Caki2 (cell line): Measurements from ENCODE around the gene NUCKS1. TPM values are rescaled to one million over a fixed set of nuclear protein-coding genes. Genes with fewer than 3 reads are reported as not detected.

Experiments
- DNase-seq: peaks from one replicate; pipeline ENCODE4 v3.0.0-alpha.2; 2015; ENCODE audit warnings: low read depth
- in situ Hi-C: cut with HindIII; loops from 2 replicates; pipeline ENCODE4 v1.10.0; 2016; ENCODE audit warnings: low sequenced_read_pairs, low pct_unique_long_range_greater_than_20kb, mixed read lengths
- total RNA-seq: library from RNA; depleted of rRNA; stranded (reverse); fragments of >200 nt; shearing (Covaris generic); gene quantifications from 2 replicates; pipeline ENCODE4 v1.2.3, GENCODE V29; 2014; ENCODE audit warnings: low replicate concordance; rRNA removed

Gene NUCKS1
- 106 and 109 TPM in 2 replicates for total RNA-seq

DNA sequence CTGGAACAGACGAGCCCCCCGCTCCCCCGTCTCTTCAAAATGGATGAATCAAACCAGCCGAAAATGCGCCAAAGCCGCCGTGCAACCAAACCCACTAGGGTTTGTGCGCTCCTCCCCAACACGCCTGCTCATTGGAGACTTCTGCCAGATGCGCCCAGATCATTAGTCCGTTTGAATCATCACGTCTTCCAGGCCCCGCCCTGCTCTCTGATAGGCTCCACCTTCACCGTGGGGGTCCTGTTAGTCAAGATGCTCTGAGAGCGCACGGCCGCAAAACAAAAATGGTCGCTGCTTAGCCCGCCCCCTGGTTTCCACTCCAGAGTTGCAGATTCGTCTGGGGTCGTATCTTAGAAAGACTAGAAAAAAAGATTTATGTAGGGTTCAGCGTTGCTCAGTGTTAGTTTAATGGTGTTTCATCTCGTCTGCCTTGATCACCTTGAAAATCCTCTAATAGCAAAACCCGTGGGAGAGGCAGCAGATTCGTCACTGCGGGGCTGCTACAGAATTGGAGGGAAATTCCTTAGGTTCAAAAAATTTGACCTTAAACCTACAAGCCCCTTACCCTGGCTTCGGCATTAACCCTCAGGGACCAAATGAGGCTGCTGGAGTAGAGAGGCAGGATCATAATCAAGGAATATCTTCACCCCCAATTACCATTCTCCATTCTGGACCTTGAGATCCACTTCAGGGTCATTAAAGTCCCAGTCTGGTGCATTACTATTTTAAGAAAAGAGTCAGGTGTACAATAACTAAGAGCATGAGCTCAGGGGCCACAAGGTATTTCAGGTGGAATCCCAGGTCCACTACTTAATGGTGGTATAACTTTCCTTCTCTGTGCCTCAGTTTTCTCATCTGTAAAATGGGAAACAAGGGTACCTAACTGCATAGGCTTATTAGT is at the start of gene NUCKS1:
Gene NUCKS1, minus strand, starts transcription at position 45 of the 898 bp plus-strand sequence. CDS start 209 bp downstream, outside the sequence.
- in situ Hi-C loops, result no loop called here
- peak; percentile 99 for DNase-seq

GRCh38 chr1:205798577-205798976 is 48.6 kb upstream of the NUCKS1 start:
- DNase-seq, result no peak
- in situ Hi-C loops, result no loop called here

- DNase-seq, result no peak
- in situ Hi-C loops, result no loop called here
Measured at GRCh38 chr1:205797168-205797567, 47.2 kb upstream of the NUCKS1 start.

DNA sequence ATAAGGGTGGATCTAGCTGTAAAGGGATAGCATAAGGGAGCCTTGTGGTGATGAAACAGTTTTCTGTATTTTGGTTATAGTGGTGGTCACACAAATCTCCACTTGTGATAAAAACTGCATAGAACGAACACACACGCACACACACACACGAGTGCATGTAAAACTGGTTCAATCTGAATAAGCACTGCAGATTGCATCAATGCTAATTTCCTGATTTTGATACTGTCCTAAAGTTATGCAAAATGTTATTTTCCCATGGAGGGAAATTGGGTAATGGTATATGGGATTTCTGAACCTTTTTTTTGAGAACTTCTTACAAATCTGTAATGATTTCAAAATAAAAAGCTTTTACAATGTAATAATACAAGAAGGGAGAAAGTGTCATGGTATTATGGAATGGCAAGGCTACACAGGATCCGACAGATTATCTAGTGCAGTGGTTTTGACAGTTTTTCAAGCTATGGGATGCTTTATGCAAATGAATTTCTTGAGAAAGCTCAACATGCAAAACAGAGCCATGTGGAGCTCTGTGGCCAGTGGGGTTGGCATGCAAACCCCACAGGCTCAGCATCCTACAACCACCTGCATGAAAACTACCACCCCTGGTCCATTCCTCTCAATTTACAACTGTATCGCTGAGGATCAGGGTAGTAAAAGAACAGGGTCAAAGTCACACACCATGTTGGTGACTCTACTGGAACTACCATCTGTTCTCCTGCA is 44.2 kb upstream of the NUCKS1 start:
- DNase-seq, result no peak
- in situ Hi-C loops, result no loop called here

DNA sequence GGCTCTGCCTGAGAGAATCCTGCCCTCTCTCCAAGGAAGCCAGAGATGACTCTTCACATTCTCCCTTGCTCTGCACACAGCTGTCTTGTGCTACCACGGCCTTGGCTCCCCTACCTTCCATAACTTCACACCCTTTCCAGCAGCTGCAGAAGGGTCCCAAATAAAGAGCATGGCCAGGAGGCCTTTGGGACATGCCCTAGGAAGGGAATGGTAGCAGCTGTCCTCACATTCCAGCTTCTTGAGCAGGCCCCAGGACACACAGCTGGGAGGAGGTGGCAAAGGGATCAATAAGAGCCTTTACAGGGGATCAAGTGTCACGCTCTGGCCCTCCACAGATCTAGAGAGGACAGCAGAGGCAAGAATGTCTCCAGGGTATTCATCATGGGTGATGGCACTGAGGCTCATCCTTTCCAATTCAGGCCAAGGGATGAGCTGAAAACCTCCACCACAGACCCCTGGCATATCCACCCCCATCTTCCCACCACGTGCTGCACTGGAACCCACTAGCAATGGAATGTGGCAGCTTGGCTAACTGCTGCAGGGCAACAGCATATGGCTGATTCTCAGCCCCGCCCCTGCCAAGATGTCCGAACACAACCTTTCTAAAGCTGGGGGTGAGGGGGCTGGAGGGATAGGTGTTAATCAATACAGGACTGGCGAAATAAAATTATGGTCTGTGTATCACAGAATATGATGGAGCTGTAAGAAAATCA is 43.1 kb upstream of the NUCKS1 start:
- DNase-seq, result no peak
- in situ Hi-C loops, result no loop called here

- in situ Hi-C loops, result no loop called here
- DNase-seq, result no peak
Measured at GRCh38 chr1:205792481-205792881, 42.5 kb upstream of the NUCKS1 start.

- DNase-seq, result peak; percentile 32
- in situ Hi-C loops, result no loop called here
Measured at GRCh38 chr1:205791568-205792180, 41.7 kb upstream of the NUCKS1 start.

GRCh38 chr1:205787287-205787916 is 37.4 kb upstream of the NUCKS1 start:
- no peak for DNase-seq
- in situ Hi-C loops, result no loop called here

DNA sequence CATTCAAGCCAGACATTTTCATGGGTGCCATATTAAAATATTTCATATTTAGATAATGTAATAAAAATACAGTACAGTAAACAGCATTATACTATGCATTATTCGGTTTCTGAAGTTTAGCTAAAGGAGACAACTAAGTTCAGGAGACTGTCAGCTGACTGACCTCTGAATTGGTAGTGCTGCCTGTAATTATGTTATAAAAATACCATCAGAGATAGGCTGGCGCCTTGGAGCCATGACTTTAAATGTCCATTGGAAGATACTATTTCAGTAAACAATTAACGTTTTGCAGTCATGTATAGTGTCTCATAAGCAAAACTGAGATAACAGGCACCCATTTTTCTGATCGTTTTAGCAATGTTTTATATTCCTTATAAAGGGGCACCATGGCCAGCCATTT is 36.6 kb upstream of the NUCKS1 start:
- DNase-seq, result no peak
- in situ Hi-C loops, result no loop called here

GRCh38 chr1:205785446-205785845 is 35.5 kb upstream of the NUCKS1 start:
- no peak for DNase-seq
- in situ Hi-C loops, result no loop called here

DNA sequence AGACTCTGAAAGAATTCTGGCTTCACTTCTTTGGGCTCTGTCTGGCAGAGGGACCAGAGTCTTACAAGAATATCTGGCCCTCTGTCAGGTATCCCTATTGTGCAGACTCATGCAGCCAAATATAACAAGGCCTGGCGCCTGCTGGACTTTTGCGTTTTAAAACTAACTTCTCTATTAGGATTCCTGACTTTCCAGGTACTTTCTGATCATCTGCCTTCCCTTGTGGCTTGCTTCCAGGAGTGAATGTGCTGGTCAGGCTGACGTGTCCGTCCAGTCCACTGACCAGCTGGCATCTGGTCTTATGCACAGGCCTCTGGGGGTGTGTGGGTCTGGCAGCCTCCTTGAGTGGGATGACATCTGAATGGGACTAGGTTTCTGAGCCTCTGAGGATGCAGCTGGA is 33.9 kb upstream of the NUCKS1 start:
- DNase-seq, result peak; percentile 18

DNA sequence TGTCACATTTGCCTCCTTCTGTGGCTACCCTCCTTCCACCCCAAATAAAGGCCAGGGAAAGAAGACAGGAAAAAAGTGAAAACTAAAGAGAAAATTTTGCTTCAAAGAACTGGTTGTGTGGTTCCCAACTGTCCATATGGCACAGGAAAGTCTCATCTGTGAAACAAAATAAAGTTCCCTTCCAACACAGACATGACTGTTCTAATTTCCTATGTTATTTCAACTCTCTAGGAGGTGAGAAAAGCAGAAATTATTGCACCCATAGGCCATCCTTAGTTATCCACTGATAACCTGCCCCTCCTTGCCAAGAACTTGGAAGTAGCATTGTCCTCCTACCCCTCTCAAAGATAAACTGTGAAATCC is 33.4 kb upstream of the NUCKS1 start:
- in situ Hi-C loops, result no loop called here
- DNase-seq, result no peak

More for the DNA sequence above, 33.9 kb upstream of the NUCKS1 start:
- in situ Hi-C loops, result no loop called here

DNA sequence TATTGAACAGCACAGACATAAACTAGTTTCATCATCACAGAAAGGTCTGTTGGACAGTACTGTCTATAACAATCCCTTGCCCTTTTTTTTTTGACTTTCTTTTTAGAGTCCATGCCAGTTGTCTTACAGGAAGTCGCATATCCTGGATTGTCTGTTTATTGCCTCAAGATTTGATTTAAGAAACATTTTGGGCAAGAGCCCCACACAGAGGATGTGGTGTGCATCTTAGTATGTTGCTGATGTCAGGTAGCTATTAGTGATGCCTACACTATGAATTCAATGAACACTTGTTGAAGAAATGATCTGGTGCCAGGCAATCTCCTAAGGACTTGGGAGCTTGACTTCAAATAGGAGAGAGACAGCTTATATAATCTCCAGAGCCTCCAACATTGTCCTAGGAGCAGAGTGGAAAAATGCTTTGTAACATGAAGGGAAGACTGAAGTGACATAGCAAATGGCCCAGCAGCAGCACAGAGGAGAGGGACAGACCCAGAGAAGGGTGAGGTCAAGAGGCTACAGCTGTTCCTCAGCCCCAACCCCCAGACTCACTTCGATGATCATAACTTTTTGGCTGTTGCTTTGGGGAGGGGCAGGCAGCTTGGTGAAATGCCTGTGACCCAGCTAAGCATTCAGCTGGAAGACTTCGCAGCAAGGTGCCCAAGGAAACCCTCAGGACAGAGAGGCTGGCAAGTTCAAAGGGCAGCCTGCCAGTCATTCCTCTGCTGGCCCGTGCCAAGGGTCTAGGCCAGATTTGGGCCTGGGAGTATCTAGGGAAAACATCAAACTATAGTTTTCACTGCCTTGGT is 32.8 kb upstream of the NUCKS1 start:
- no peak for DNase-seq
- in situ Hi-C loops, result no loop called here

DNA sequence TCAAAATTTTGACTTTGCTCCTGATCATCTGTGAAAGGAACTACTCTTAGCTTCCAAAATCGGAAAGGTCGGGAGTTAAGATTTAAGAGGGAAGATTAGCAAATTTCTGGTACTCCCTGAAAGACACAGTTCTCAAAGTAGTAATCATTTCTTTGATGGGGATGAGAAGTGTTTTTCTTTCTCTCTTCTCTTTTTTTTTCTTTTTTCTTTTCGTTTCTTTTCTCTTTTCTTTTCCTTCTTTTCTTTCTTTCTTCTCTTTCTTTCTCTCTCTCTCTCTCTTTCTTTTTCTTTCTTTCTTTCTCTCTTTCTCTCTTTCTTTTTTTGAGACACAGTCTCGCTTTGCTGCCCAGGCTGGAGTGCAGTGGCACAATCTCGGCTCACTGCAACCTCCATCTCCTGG is 30.4 kb upstream of the NUCKS1 start:
- DNase-seq, result no peak
- in situ Hi-C loops, result no loop called here

DNA sequence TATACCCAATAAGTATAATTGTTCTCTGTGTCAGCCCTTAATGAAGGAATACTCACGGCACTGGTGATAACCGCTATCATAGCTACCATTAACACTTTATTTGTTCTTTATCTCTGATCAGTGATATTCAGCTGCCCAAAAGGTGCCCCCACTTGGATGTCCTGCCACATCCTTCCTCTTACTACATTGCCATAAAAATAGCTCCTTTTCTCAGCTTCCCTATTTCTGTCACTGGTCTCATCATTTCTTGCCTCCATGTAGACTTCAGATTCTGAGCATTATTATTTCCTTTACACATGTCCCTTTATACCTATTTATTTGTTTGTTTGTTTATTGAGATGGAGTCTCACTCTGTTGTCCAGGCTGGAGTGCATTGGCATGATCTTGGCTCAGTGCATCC is 28.0 kb upstream of the NUCKS1 start:
- DNase-seq, result no peak
- in situ Hi-C loops, result no loop called here

DNA sequence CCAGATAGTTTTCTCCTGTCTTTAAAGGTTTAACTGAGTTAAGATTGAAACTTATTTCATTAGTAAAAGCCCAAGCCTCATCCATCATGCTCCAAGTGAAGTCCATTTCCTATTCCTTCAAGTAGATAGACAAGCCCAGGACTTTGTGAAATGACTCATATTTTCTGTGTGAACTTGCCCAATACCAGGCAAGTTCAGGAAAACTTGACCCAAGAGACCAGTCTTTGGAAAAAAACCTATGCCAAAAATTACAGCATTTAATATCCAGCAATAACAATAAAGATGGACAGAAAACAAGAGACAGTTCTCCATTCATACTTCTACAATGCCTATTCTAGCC is 25.7 kb upstream of the NUCKS1 start:
- DNase-seq, result no peak
- in situ Hi-C loops, result no loop called here

DNA sequence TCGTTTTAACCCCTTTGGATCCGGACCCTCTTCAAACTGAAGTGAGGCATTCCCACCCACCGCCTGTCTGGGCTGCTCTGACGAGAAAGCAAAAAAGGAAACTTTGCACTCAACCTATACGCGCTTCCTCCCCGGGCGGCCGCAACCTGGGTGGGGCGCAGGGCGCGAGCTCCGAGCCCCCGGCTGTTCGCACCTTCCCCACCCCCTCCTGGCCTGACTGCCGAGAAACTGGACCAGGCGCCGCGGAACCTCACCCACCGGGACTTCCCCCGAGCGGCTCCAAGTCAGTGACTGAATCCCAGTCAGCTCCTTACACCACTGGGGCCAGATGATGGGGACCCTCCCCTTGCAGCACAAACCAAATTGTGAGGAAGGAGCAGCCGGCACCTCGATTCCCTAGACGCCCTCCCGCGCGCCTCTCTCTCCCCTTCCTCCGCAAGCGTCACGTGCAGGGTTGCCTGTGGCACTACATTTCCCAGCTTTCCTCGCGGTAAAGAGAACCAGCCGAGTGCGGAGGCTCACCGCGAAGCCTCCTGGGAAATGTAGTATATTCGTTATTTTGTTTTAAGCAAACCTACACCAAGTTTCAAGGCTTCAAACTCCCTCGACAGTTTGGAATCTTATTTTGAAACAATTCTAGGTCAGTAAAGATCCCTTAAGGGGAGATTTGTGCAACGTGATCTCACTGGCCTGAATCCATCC is 25.2 kb upstream of the NUCKS1 start, which contains the start of gene RAB29:
Gene RAB29, minus strand, starts transcription at position 468 of the 702 bp plus-strand sequence. CDS start 526 bp downstream, outside the sequence.
- peak; percentile 61 for DNase-seq
- in situ Hi-C loops, result no loop called here
